Measurements from ENCODE around the gene CADPS2.

DNA sequence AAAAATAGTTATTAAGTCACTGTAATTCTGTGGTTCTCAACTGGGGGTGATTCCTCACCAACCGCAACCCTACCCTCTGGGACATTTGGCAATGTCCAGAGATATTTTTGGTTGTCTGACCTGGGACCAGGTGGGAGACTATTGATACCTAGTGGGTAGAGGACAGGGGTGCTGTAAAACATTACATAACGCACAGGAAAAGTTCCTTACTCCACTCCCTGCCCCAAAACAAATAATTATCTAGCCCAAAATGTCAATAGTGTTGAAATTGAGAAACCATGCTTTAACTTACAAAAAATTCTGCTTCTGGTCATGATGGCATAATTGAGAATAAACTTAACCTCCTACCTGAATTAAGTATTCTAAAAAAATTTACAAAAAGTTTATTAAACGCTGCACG lies 404.0 kb downstream of the CADPS2 start:
- TF ChIP-seq, protein P1, sequence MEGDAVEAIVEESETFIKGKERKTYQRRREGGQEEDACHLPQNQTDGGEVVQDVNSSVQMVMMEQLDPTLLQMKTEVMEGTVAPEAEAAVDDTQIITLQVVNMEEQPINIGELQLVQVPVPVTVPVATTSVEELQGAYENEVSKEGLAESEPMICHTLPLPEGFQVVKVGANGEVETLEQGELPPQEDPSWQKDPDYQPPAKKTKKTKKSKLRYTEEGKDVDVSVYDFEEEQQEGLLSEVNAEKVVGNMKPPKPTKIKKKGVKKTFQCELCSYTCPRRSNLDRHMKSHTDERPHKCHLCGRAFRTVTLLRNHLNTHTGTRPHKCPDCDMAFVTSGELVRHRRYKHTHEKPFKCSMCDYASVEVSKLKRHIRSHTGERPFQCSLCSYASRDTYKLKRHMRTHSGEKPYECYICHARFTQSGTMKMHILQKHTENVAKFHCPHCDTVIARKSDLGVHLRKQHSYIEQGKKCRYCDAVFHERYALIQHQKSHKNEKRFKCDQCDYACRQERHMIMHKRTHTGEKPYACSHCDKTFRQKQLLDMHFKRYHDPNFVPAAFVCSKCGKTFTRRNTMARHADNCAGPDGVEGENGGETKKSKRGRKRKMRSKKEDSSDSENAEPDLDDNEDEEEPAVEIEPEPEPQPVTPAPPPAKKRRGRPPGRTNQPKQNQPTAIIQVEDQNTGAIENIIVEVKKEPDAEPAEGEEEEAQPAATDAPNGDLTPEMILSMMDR (IDR thresholded peaks at IDR 0.05; ENCODE audit: low read length), result no peak
- no peak for TF ChIP-seq EZH2 (optimal IDR thresholded peaks at IDR 0.05; ENCODE audit: low read depth, low read length)
- no peak for TF ChIP-seq EZH2phosphoT487 (IDR thresholded peaks at IDR 0.05; ENCODE audit: low read length)

Measured in MM.1S (cell line).